Left ventricle myocardium inferior (tissue), 1 donor: ENCODE results near the gene MAOB. TPM values are rescaled to one million over a fixed set of nuclear protein-coding genes. Genes with fewer than 3 reads are reported as not detected.

ENCODE experiments used
- DNase-seq: peaks from one replicate; pipeline ENCODE4 v3.0.0-alpha.2; 2020
- H3K27ac ChIP-seq: fragments of 200-600 bp; replicated peaks from 2 replicates; pipeline ENCODE4 v1.8.0; 2021
- H3K27me3 ChIP-seq: fragments of 200-600 bp; 2 replicates; pipeline ENCODE4 v1.8.0; 2021; ENCODE audit warnings: low read depth
- H3K36me3 ChIP-seq: fragments of 200-600 bp; 2 replicates; pipeline ENCODE4 v1.8.0; 2021
- H3K4me1 ChIP-seq: fragments of 200-600 bp; 2 replicates; pipeline ENCODE4 v1.8.0; 2021
- H3K4me3 ChIP-seq: fragments of 200-600 bp; 2 replicates; pipeline ENCODE4 v1.8.0; 2021; ENCODE audit warnings: mild to moderate bottlenecking, moderate library complexity
- H3K9me3 ChIP-seq: fragments of 200-600 bp; replicated peaks from 2 replicates; pipeline ENCODE4 v1.8.0; 2021
- intact Hi-C: fragments of 100-400 bp; cut with micrococcal nuclease; formaldehyde crosslinking; loops from one replicate; pipeline ENCODE4 v1.11.0; 2022
- total RNA-seq: library from RNA; stranded (reverse); fragmentation: NEBNext Ultra II Directional; extraction: Animal tissue kit (Norgen Biotek cat#: 25700); gene quantifications from one replicate; pipeline ENCODE4 v1.2.1, GENCODE V29; 2021
- TF ChIP-seq, protein P1 (sequence below): fragments of 200-600 bp; IDR thresholded peaks from 2 replicates; pipeline ENCODE4 v1.8.0; 2021; ENCODE audit warnings: antibody characterized with exemption, mild to moderate bottlenecking, borderline replicate concordance
- donor health status: DM: no; HTN: yes; CAD: no; lungs with severe emphysema.

Gene MAOB
- total RNA-seq, 1 donor from 2014 or later, result 157 TPM

DNA sequence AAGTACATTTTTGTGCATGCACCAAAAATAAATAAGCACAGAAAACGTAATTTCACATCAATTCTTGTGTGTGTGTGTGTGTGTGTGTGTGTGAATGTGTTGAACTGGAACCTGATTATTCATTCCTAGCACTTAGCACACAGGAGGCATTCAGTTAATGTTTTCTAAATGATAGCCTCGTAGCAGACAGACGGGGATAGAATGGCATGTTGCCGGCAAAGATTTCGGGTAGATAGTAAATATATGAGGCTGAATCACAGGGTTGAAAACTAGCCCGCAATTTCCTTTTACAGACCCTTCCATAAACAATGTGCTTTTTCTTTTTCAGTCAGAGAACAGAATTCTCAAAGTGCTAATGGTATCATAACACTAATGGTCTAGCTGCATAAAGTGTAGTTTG is 13.5 kb downstream of the MAOB start:
- no peak for DNase-seq
- Histone ChIP-seq H3K4me1 (peaks cover 32% of the 10 kb centered on the region), H3K27me3 (no peaks in the 10 kb centered on the region), H3K9me3 (no peaks in the 10 kb centered on the region), H3K4me3 (no peak overlapping the region), H3K36me3 (no peaks in the 10 kb centered on the region), H3K27ac (peak overlapping the region; percentile 12)
- TF ChIP-seq, protein P1, sequence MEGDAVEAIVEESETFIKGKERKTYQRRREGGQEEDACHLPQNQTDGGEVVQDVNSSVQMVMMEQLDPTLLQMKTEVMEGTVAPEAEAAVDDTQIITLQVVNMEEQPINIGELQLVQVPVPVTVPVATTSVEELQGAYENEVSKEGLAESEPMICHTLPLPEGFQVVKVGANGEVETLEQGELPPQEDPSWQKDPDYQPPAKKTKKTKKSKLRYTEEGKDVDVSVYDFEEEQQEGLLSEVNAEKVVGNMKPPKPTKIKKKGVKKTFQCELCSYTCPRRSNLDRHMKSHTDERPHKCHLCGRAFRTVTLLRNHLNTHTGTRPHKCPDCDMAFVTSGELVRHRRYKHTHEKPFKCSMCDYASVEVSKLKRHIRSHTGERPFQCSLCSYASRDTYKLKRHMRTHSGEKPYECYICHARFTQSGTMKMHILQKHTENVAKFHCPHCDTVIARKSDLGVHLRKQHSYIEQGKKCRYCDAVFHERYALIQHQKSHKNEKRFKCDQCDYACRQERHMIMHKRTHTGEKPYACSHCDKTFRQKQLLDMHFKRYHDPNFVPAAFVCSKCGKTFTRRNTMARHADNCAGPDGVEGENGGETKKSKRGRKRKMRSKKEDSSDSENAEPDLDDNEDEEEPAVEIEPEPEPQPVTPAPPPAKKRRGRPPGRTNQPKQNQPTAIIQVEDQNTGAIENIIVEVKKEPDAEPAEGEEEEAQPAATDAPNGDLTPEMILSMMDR, result no peak
- intact Hi-C loops, result no loop called here

DNA sequence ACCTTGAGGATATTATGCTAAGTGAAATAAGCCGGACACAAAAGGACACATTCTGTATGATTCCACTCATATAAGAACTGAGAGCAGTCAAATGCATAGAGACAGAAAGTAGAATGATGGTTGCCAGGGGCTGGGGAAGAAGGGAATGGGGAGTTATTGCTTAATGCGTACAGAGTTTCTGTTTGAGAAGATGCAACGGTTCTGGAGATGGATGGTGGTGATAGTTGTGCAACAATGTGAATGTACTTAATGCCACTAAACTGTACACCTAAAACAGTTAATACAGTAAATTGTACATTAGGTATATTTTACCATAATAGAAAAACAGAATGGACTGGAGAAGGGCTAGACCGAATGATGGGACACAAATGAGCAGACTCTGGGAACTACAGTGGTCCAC is 15.8 kb downstream of the MAOB start:
- peaks cover 32% of the 10 kb centered on the region for H3K4me1 ChIP-seq
- H3K9me3 ChIP-seq, result no peaks in the 10 kb centered on the region
- TF ChIP-seq, protein P1, result no peak
- H3K36me3 ChIP-seq, result no peaks in the 10 kb centered on the region
- no peak for DNase-seq
- no peak overlapping the region for H3K4me3 ChIP-seq
- H3K27ac ChIP-seq, result no peak overlapping the region
- H3K27me3 ChIP-seq, result no peaks in the 10 kb centered on the region
- intact Hi-C loops, result no loop called here

- DNase-seq, result no peak
- intact Hi-C loops, result no loop called here
- Histone ChIP-seq H3K9me3 (no peaks in the 10 kb centered on the region), H3K36me3 (no peaks in the 10 kb centered on the region), H3K4me1 (peaks cover 30% of the 10 kb centered on the region), H3K27ac (no peak overlapping the region), H3K4me3 (no peak overlapping the region), H3K27me3 (no peaks in the 10 kb centered on the region)
- TF ChIP-seq, protein P1, result no peak
Measured at GRCh38 chrX:43865791-43866190, 16.5 kb downstream of the MAOB start.

DNA sequence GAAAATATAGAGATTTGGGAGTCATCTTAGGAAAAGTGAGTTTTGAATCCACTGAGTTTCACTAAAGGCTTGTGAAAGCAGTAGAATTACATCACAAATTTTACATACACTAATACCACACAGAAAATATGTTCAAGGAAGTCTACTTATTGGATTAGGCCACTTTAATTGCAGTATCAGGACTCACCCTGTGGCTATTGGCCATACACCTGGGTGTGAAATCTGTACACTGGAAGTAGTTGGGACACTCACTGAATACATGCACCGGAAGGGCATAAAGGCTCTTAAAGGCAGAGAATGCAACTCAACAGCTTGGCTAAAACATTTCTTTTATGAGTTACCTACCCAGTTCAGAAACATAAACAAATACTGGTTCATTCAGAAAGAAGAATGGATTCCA is 19.8 kb downstream of the MAOB start:
- Histone ChIP-seq H3K27me3 (no peaks in the 10 kb centered on the region), H3K27ac (peak overlapping the region; percentile 83), H3K4me1 (peaks cover 24% of the 10 kb centered on the region), H3K4me3 (no peak overlapping the region), H3K36me3 (no peaks in the 10 kb centered on the region), H3K9me3 (no peaks in the 10 kb centered on the region)
- DNase-seq, result no peak
- intact Hi-C loops, result no loop called here
- TF ChIP-seq, protein P1, result no peak

DNA sequence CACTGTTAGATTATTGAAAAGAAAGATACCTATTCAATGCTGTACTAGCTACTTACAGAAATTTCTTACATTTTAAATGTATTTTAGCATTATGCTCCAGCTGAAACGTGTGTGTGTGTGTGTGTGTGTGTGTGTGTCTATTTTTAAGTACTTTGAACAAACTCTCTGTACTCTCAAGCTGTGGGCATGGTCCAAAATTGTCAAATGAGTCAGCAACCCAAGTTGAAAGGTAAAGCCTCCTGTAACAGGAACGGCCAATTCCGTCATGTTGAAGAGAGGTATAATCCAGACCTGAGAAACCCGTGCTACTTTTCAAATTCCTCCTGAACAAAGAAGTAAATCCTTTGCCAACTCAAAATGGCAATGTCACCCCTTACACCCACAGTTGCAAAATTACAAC is 20.5 kb downstream of the MAOB start:
- Histone ChIP-seq H3K4me1 (peaks cover 19% of the 10 kb centered on the region), H3K27ac (peak overlapping the region; percentile 83), H3K27me3 (no peaks in the 10 kb centered on the region), H3K36me3 (no peaks in the 10 kb centered on the region), H3K4me3 (no peak overlapping the region), H3K9me3 (no peaks in the 10 kb centered on the region)
- TF ChIP-seq, protein P1, result no peak
- DNase-seq, result no peak
- intact Hi-C loops, result no loop called here
